Umbilical cord (tissue), 2 donors: Measurements from ENCODE around the gene ATP5F1B. TPM values are rescaled to one million over a fixed set of nuclear protein-coding genes. Genes with fewer than 3 reads are reported as not detected.
"Not testable (repeated sequence)": the region's sequence is repeated elsewhere in the genome, so short reads cannot be mapped to it uniquely, and the experiment has no call there.

Experiments
- DNase-seq: peaks from one replicate; pipeline ENCODE4 v3.0.0-alpha.2; 2015; ENCODE audit warnings: low spot score
- total RNA-seq: library from RNA; depleted of rRNA; stranded (reverse); fragments of >200 nt; gene quantifications from one replicate; pipeline ENCODE4 v1.2.3, GENCODE V29; 2014; ENCODE audit warnings: low replicate concordance; ENCODE audit not compliant: insufficient read depth

The ATP5F1B gene
- total RNA-seq = 154 TPM

DNA sequence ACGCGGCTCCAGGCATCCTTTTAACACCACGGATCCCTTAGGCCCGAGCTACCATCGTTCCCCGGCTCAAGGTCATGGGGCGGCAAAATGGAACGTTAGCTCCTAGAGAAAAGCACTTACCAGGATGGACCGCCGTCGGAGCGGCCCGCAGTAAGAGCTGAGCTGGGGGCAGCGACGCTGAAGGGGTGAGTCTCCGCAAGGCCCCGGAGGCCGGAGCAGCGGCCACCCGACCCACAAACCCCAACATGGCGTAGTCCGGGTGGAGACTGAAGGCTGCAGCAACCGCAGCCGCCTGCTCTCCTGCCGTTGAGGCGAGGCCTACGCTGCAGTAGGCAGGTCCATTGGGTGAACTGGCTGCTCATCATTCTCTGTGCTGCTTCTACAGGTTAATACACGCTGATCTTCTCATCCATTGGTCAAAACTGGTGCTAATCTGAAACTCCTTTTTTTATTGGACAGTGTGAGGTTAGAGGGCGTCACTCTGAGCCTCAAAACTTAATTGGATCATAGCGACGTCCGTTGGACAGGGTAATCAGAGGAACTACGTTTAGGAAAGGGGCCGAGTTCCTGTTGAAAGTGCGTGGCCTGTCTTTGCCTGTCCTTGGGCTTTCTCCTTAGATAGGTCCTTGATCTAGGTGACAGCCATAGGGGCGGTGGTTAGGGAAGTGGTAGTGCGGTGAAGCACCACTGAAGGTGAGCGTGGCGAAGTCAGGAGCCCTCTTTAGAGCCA, at the start of gene ATP5F1B:
TSS of gene ATP5F1B (minus strand) at position 268 of the 730 bp plus-strand sequence. CDS start at position 247, 21 bp downstream.
- peak; percentile 100 for DNase-seq

DNA sequence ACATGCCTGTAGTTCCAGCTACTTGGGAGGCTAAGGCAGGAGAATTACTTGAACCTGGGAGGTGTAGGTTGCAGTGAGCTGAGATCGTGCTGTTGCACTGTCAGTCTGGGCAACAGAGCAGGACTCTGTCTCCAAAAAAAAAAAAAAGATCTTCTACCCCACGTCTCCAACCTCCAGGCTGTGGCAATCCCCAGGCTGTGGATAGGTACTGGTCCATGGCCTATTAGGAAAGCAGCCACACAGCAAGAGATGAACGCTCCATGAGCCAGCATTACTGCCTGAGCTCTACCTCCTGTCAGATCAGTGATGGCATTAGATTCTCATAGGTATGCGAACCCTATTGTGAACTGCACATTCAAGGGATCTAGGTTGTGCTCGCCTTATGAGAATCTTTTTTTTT, 48.4 kb upstream of the ATP5F1B start:
- no peak for DNase-seq

DNA sequence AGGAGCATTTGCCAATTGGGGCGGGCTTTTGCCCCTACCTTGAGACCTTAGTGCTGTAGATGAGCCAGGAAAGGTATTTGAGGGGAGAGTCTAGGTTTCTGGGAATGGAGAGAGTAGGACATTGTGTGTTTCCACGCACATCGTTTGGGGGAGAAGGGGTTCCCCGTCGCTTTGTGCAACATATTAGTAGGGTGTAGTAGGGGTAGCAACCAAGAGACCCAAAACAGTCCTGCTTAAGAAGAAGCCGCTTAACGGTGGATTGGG, 43.0 kb upstream of the ATP5F1B start:
- no peak for DNase-seq

DNA sequence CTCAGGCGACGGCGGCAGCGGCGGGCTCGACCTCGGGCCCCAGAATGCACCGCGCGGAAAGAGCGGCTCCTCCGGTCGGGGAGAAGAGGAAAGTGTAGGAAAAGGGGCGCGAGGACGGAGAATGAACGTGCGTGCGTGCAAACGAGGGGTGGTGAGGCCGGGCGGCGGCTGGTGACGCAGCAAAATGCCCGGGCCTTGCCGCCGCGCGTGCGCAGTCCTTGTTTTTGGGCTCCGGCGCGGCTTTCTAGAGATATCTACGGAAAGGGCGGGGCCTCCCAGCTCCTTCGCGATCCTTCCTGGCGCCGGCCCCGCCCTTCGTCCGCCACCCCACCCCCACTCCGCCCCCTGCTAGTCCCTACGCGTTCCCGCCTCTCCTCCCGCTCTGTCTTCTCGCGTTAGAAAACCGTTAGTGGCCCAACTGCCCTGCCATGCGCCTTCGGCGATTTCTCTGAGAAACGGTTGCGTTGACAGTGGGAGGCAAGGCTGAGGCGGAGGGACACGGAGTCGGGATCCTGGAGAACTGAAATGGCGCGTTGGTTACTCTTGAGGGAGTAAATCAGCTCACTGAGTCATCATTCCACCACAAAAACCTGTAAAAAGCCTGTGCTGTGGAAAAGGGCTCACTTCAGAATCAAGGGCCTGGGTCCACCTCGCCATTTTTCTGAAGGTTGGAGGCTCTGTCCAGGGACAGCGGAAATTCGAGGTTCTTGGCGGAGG, 42.5 kb upstream of the ATP5F1B start, which contains the start of gene PTGES3:
TSS of gene PTGES3 (minus strand) at position 156 of the 717 bp plus-strand sequence. CDS start 285 bp downstream, outside the sequence.
- peak; percentile 99 for DNase-seq

DNA sequence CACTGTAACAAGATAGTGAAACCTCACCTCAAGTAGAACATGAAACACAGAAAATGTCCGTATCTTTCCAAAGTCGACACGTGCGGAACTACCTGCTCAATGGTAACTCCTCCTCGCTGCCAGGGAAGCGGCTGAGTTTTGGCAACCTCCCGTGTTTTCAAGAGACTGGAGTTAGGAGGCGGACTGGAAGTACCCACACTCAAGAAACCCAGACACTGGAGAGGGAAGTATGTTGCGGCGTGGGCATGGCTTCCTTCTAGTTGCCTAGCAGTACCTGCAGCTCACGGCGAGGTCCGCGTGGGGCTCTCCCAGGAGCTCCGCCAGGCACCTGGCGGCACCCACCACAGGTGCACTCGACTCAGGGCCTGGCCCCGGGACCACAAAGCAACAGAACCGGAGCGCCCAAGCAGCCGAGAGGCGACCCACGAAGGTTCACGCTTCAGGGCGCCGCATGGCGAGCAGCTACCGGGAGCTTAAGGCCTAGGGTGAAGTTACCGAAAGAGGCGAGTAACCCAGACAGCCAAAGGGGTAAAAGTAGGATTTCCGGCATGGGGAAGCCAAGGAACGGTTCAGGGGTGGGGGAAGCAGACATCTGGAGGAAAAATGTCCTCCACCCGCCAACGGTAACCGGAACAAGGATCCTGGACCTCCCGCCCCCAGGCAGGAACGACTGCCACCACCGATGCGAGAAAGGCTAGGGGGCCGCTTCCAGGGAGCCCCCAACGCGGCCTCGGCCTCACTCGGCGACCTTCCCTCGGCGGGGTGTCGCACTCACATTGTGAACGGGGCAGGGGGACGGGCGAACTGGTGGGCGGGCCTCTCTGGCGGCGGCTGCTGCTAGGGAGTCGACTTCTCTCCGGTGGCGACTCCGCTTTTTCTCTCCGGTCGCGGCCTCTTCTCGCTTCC, 41.7 kb upstream of the ATP5F1B start:
- DNase-seq = peak; percentile 50

DNA sequence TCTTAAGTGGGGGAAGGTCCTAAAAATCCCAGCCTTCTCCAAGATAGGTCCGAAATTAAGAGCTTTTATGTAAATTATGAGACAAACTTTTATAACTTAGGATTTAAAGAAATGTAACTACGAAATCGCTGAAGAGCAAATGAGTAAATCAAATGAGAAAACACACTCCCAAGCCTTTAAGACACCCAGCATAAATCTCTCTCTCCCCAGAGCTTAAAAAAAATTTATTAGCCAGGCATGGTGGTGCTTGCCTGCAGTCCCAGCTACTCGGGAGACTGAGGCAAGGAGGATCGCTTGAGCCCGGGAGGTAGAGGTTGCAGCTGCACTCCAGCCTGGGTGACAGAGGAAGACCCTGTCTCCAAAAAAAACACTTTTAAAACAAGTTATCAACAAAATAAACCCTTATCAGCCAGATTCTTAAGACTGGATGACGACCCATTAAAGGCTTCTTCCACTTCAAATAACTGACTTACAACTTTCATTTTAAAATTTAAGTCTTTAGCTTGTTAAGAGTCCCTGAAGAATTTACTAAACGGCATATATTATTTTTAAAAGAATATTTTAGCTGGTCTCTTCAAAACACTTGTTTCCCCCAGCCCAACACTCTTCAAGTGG, 39.1 kb upstream of the ATP5F1B start:
- no peak for DNase-seq

DNA sequence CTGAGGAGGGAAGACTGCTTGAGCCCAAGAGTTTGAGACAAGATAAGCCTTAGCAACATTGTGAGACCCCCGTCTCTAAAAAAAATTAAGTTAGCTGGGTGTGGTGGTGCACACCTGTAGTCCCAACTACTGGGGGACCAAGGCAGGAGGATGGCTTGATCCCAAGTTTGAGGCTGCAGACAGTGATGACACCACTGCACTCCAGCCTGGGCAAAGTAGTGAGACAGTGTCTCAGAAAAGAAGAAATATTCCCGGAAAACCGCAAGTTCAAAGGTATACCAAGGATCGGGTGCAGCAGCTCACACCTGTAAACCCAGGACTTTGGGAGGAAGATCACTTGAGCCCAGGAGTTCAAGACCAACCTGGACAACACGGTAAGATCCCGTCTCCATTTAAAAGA, 36.5 kb upstream of the ATP5F1B start:
- no peak for DNase-seq

DNA sequence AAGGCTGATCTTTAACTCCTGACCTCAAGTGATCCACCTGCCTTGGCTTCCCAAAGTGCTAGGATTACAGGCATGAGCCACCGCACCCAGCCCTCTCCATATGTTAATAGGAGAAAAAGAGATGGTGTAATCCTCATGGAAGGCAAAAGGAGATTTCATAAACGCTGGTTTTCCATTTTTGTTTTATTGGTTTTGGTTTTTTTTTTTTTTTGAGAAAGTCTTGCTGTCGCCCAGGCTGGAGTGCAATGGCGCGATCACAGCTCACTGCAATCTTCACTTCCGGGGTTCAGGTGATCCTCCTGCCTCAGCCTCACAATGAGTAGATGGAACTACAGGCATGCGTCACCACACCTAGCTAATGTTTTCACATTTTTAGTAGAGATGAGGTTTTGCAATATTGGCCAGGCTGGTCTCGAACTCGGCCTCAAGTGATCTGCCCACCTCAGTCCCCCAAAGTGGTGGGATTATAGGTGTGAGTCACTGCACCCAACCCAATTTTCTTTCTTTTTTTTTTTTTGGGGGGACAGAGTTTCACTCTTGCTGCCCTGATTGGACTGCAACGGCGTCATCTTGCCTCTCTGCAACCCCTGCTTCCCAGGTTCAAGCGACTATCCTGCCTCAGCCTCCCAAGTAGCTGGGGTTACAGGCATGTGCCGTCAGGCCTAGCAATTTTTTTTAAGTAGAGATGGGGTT, 34.2 kb upstream of the ATP5F1B start:
- DNase-seq = no peak

DNA sequence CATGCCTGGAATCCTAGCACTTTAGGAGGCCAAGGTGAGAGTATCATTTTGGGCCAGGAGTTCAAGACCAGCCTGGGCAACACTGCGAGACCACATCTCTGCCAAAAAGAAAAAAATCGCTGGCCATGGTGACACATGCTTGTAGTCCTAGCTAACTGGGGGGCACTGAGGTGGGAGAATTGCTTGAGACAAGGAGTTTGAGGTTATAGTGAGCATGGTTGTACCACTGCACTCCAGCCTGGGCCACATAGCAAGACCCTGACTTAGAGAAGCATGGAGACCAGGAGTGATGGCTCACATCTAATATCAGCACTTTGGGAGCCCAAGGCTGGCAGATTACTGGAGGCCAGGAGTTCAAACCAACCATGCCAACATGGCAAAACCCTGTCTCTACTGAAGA, 33.1 kb upstream of the ATP5F1B start:
- DNase-seq = no peak

DNA sequence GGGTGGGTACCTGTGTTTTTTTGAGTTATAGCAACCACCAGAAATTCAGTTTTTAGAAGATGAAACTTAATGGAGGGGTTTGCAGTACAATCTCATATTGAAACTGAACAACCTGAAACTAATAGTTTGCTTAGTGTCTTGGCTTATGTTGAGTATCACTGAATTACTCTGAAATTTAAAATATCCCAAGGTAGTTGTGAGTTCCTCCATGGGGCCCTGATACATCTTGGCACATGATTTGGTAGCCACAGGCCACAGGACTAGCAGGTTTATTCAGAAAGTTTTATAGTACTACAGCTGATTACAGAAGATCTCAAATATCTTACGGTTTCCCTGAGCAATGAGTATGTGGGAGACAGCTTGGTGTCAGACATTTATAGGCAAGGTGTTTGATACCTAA, 31.9 kb upstream of the ATP5F1B start:
- no peak for DNase-seq

DNA sequence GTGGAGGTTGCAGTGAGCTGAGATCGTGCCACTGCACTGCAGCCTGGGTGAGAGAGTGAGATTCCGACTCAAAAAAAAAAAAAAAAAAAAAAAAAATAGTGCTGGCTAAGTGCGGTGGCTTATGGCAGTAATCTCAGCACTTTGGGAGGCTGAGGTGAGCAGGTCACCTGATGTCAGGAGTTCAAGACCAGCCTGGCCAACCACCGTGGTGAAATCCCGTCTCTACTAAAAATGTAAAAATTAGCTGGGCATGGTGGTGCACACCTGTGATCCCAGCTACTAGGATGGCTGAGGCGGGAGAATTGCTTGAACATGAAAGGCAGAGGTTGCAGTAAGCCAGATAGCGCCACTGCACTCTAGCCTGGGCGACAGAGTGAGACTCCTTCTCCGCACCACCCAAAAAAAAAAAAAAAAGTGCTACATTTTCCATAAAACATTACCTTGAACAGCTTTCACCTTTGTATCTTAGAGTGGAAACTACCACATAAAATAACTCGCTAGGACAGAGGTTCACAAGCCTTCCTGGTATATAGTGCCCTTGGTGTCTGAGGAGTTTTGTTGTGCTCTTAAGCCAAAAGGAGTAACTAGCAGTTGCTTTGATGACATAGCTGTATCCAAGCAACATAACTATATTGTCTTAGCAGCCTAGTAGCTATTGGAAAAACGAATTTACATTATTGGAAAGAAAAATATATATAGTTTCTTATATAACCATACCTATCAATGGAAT, 31.2 kb upstream of the ATP5F1B start:
- DNase-seq = no peak

DNA sequence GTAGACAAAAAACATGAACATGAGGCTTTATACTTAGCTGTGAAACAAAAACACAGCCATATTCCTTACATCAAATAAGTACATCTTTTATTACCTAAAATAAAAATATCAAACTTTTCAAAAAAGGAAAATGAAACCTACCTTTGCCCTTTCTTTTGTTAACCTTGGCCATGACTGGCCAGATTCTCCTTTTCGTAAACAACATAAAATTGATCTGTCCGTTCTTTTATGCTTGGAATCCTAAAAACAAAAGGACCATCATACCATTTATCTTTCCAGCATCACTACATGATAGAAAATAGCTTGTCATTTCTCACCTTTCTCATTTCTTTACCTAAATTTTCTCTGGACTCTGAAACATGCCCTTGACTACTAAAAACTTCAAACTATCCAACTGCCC, 25.8 kb upstream of the ATP5F1B start:
- no peak for DNase-seq

DNA sequence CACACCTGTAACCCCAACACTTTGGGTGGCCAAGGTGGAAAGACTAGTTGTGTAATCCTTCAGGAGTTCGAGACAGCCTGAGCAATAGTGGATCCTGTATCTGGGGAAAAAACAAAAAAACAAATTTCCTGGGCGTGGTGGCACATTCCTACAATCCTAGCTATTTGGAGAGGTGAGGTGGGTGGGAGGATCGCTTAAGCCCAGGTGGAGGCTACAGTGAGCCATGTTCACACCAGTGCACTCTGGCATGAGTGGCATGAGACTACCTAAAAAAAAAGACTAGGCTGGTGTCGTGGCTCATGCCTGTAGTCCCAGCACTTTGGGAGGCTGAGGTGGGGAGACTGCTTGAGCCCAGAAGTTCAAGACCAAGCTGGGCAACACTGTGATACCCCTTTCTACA, 25.1 kb upstream of the ATP5F1B start:
- DNase-seq = no peak

DNA sequence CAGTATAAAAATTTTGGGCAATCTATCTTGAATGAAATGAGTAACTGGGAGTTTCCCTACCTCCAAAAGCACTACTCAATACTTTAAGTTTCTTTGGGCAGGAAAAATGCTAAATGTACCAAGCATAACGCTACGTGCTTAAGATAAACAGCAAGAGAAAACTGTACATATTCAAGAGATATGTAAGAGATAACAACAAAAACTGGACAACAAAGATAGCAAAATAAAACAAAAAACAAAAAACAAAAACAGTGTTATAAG, 22.3 kb upstream of the ATP5F1B start:
- DNase-seq = no peak

DNA sequence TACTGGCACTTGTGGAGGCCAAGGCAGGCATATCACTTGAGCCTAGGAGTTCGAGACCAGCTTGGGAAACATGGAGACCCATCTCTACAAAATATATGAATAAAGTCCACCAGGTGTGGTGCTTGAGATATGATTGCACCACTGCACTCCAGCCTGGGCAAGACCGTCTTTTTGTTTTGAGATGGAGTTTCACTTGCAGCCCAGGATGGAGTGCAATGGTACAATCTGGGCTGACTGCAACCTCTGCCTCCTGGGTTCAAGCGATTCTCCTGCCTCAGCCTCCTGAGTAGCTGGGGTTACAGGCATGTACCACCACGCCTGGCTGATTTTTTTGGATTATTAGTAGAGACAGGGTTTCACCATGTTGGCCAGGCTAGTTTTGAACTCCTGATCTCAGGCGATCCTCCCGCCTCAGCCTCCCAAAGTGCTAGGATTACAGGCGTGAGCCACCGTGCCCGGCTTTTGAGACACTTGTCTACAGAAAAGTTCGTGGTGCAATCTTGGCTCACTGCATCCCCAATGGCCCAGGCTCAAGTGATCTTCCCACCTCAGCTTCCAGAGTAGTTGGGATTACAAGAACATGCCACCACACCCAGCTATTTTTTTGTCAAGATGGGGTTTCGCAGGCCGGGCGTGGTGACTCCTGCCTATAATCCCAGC, 16.3 kb upstream of the ATP5F1B start:
- no peak for DNase-seq

DNA sequence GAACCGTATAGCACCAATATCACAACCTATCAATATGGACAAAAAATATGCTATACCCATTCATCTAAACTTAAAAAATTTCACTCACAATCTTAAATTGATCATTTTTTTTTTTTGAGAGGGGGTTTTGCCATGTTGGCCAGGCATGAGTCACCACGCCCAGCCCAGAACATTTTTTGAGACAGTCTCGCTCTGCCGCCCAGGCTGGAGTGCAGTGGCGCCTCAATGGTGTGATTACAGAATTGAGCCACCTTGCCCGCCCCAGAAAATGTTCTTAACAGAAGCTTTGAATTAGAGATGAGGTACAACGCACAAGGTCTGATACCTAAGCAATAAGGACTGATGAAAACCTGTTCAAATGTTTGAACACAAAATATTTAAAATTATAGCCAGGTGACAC, 15.8 kb upstream of the ATP5F1B start:
- DNase-seq = no peak

DNA sequence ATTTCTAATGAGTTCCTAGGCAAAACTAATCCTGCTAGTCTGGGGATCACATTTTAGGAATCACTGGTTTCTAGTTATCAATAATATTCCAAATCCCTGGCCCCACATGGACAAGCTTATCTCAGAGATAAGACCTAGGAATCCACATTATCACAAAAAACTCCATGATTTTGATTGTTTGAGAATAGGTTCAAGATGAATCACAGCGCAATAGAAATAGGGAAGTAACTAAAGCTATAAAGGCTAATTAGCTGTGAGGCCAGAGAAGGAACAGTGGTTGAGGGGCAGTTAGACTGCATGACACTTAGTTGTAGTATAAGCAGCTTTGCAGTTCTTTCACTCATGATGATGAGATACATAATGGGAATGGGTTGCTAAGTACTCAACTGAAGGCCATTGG, 13.1 kb upstream of the ATP5F1B start:
- DNase-seq = no peak

DNA sequence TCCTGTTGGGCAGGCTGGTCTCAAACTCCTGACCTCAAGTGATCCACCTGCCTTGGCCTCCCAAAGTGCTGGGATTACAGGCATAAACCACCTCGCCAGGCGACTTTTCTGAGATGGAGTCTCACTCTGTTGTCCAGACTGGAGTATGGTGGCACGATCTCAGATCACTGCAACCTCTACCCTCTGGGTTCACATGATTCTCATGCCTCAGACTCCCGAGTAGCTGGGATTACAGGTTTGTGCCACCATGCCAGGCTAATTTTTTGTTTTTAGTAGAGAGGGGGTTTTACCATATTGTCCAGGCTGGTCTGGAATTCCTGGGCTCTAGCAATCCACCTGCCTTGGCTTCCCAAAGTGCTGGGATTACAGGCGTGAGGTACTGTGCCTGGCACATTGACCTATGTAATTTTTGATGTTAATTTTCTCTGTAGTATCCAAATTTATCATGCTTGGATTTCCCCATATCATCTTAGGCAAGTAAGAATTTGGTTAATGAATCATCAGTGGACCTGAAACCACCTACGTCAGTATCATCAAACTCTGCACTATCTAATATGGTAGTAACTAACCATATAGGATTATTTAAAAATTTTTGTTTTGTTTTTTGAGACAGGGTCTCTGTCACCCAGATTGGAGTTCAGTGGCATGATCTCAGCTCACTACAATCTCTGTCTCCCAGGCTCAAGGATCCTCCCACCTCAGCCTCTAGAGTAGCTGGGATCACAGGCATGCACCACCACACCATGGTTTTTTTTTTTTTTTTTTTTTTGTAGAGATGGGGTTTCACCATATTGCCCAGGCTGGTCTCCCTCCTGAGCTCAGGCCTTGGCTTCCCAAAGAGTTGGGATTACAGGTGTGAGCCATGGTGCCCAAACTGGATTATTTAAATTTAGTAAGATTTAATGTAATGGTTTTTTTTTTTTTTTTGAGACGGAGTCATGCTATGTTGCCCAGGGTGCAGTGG, 11.9 kb upstream of the ATP5F1B start:
- DNase-seq = no peak

DNA sequence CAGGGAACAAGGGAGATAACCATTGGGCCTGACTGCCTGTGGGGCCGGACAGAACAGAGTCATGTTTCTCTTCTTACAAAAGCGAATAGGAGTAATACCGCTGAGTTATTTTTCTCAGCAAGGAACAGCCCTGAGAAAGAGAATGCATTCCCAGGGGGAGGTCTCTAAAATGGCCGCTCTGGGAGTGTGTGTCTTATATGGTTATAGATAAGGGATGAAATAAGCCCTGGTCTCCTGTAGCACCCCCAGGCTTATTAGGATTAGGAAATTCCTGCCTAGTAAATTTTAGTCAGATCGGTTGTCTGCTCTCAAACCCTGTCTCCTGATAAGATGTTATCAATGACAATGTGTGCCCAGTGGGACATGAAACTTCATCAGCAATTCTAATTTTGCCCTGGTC, 8.0 kb upstream of the ATP5F1B start:
- DNase-seq = not testable (repeated sequence)
